Measurements from ENCODE around the gene PMIS2.
"Not testable (repeated sequence)": the region's sequence is repeated elsewhere in the genome, so short reads cannot be mapped to it uniquely, and the experiment has no call there.

PMIS2 gene

GRCh38 chr19:35595928-35596327, 10.0 kb downstream of the PMIS2 start:
- H3K4me1 ChIP-seq: no peaks in the 10 kb centered on the region
- TF ChIP-seq, protein P1, sequence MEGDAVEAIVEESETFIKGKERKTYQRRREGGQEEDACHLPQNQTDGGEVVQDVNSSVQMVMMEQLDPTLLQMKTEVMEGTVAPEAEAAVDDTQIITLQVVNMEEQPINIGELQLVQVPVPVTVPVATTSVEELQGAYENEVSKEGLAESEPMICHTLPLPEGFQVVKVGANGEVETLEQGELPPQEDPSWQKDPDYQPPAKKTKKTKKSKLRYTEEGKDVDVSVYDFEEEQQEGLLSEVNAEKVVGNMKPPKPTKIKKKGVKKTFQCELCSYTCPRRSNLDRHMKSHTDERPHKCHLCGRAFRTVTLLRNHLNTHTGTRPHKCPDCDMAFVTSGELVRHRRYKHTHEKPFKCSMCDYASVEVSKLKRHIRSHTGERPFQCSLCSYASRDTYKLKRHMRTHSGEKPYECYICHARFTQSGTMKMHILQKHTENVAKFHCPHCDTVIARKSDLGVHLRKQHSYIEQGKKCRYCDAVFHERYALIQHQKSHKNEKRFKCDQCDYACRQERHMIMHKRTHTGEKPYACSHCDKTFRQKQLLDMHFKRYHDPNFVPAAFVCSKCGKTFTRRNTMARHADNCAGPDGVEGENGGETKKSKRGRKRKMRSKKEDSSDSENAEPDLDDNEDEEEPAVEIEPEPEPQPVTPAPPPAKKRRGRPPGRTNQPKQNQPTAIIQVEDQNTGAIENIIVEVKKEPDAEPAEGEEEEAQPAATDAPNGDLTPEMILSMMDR (IDR thresholded peaks at IDR 0.05): no peak
- no peaks in the 10 kb centered on the region for H3K36me3 ChIP-seq (ENCODE audit: control insufficient read depth, insufficient read depth, low read length)
- H3K4me3 ChIP-seq (ENCODE audit: low read depth, low read length): no peak overlapping the region
- H3K9me3 ChIP-seq (ENCODE audit: control insufficient read depth, low read length): no peaks in the 10 kb centered on the region
- H3K79me2 ChIP-seq: no peaks in the 10 kb centered on the region
- no peaks in the 10 kb centered on the region for H3K27me3 ChIP-seq (ENCODE audit: control insufficient read depth, insufficient read depth, low read length)
- no peak overlapping the region for H3K4me2 ChIP-seq (ENCODE audit: low read length)
- H2AFZ ChIP-seq: no peak overlapping the region
- no peak overlapping the region for H3K27ac ChIP-seq
- H3K9ac ChIP-seq: no peak overlapping the region

- Histone ChIP-seq H2AFZ (no peak overlapping the region), H3K9me3 (ENCODE audit: control insufficient read depth, low read length) (no peaks in the 10 kb centered on the region), H3K9ac (no peak overlapping the region), H3K4me2 (ENCODE audit: low read length) (no peak overlapping the region), H3K27me3 (ENCODE audit: control insufficient read depth, insufficient read depth, low read length) (no peaks in the 10 kb centered on the region), H3K27ac (no peak overlapping the region), H3K36me3 (ENCODE audit: control insufficient read depth, insufficient read depth, low read length) (no peaks in the 10 kb centered on the region), H3K4me1 (no peaks in the 10 kb centered on the region), H3K79me2 (no peaks in the 10 kb centered on the region), H3K4me3 (ENCODE audit: low read depth, low read length) (no peak overlapping the region)
- TF ChIP-seq, protein P1 (IDR thresholded peaks at IDR 0.05): no peak
These were observed 10.5 kb downstream of the PMIS2 start for GRCh38 chr19:35596366-35596999.

- no peaks in the 10 kb centered on the region for H3K9me3 ChIP-seq (ENCODE audit: control insufficient read depth, low read length)
- H3K79me2 ChIP-seq: no peaks in the 10 kb centered on the region
- H3K4me3 ChIP-seq (ENCODE audit: low read depth, low read length): no peak overlapping the region
- no peak overlapping the region for H3K4me2 ChIP-seq (ENCODE audit: low read length)
- no peaks in the 10 kb centered on the region for H3K4me1 ChIP-seq
- H3K9ac ChIP-seq: no peak overlapping the region
- no peaks in the 10 kb centered on the region for H3K36me3 ChIP-seq (ENCODE audit: control insufficient read depth, insufficient read depth, low read length)
- no peak overlapping the region for H2AFZ ChIP-seq
- no peaks in the 10 kb centered on the region for H3K27me3 ChIP-seq (ENCODE audit: control insufficient read depth, insufficient read depth, low read length)
- H3K27ac ChIP-seq: no peak overlapping the region
- TF ChIP-seq, protein P1 (IDR thresholded peaks at IDR 0.05): no peak
These were observed 16.0 kb downstream of the PMIS2 start for GRCh38 chr19:35601971-35602370.

GRCh38 chr19:35604436-35604835, 18.5 kb downstream of the PMIS2 start:
- H3K4me3 ChIP-seq (ENCODE audit: low read depth, low read length): not testable (repeated sequence)

GRCh38 chr19:35607170-35607569, 21.2 kb downstream of the PMIS2 start:
- H3K4me1 ChIP-seq; H3K4me2 ChIP-seq (ENCODE audit: low read length); H2AFZ ChIP-seq; H3K4me3 ChIP-seq (ENCODE audit: low read depth, low read length); H3K27me3 ChIP-seq (ENCODE audit: control insufficient read depth, insufficient read depth, low read length); H3K36me3 ChIP-seq (ENCODE audit: control insufficient read depth, insufficient read depth, low read length); H3K9me3 ChIP-seq (ENCODE audit: control insufficient read depth, low read length); H3K9ac ChIP-seq; H3K79me2 ChIP-seq; H3K27ac ChIP-seq: not testable (repeated sequence)

More at GRCh38 chr19:35604436-35604835, 18.5 kb downstream of the PMIS2 start:
- H3K36me3 ChIP-seq (ENCODE audit: control insufficient read depth, insufficient read depth, low read length); H2AFZ ChIP-seq; H3K27me3 ChIP-seq (ENCODE audit: control insufficient read depth, insufficient read depth, low read length); H3K27ac ChIP-seq; H3K4me2 ChIP-seq (ENCODE audit: low read length); H3K9ac ChIP-seq; H3K9me3 ChIP-seq (ENCODE audit: control insufficient read depth, low read length); H3K79me2 ChIP-seq; H3K4me1 ChIP-seq: not testable (repeated sequence)

- Histone ChIP-seq H3K36me3 (ENCODE audit: control insufficient read depth, insufficient read depth, low read length) (no peaks in the 10 kb centered on the region), H3K27me3 (ENCODE audit: control insufficient read depth, insufficient read depth, low read length) (no peaks in the 10 kb centered on the region), H3K79me2 (no peaks in the 10 kb centered on the region), H3K4me1 (no peaks in the 10 kb centered on the region), H3K4me3 (ENCODE audit: low read depth, low read length) (no peak overlapping the region), H3K27ac (no peak overlapping the region), H2AFZ (no peak overlapping the region), H3K9me3 (ENCODE audit: control insufficient read depth, low read length) (no peaks in the 10 kb centered on the region), H3K9ac (no peak overlapping the region), H3K4me2 (ENCODE audit: low read length) (no peak overlapping the region)
- TF ChIP-seq, protein P1 (IDR thresholded peaks at IDR 0.05): no peak
These were observed 21.7 kb downstream of the PMIS2 start for GRCh38 chr19:35607661-35608060.
